H9 (cell line): ENCODE results near the gene TSSC4. TPM values are rescaled to one million over a fixed set of nuclear protein-coding genes. Genes with fewer than 3 reads are reported as not detected.

Experiments
- DNase-seq: peaks from one replicate; pipeline ENCODE4 v3.0.0-alpha.2; 2017
- H2AFZ ChIP-seq: one replicate; pipeline ENCODE4 v1.6.1; 2013; ENCODE audit warnings: mild to moderate bottlenecking, low read length, control low read depth, moderate library complexity
- H2AK5ac ChIP-seq: 2 replicates; pipeline ENCODE4 v1.6.1; 2013; ENCODE audit warnings: low read length, control low read depth, mixed read lengths; ENCODE audit not compliant: insufficient read length
- H2BK120ac ChIP-seq: one replicate; pipeline ENCODE4 v1.6.1; 2013; ENCODE audit warnings: low read depth, mild to moderate bottlenecking, low read length, control low read depth, inconsistent platforms; ENCODE audit not compliant: poor library complexity, severe bottlenecking
- H2BK12ac ChIP-seq: 2 replicates; pipeline ENCODE4 v1.6.1; 2013; ENCODE audit warnings: low read length, control low read depth, mixed read lengths, low read depth; ENCODE audit not compliant: insufficient read length
- H2BK15ac ChIP-seq: 2 replicates; pipeline ENCODE4 v1.6.1; 2013; ENCODE audit warnings: low read depth, low read length, control low read depth
- H2BK20ac ChIP-seq: one replicate; pipeline ENCODE4 v1.6.1; 2013; ENCODE audit warnings: low read depth, mild to moderate bottlenecking, low read length, control low read depth, inconsistent platforms; ENCODE audit not compliant: poor library complexity, severe bottlenecking
- H2BK5ac ChIP-seq: 2 replicates; pipeline ENCODE4 v1.6.1; 2013; ENCODE audit warnings: low read length, control low read depth, mixed read lengths; ENCODE audit not compliant: insufficient read length
- H3K14ac ChIP-seq: 2 replicates; pipeline ENCODE4 v1.6.1; 2013; ENCODE audit warnings: low read length, control low read depth; ENCODE audit not compliant: insufficient read depth
- H3K18ac ChIP-seq: 2 replicates; pipeline ENCODE4 v1.6.1; 2013; ENCODE audit warnings: low read depth, mild to moderate bottlenecking, mixed read lengths, low read length, control low read depth; ENCODE audit not compliant: insufficient read length
- H3K23ac ChIP-seq: 2 replicates; pipeline ENCODE4 v1.6.1; 2013; ENCODE audit warnings: low read length, control low read depth, mixed read lengths, low read depth; ENCODE audit not compliant: insufficient read length
- H3K23me2 ChIP-seq: 2 replicates; pipeline ENCODE4 v1.6.1; 2013; ENCODE audit warnings: low read depth, mild to moderate bottlenecking, mixed read lengths, low read length, control low read depth; ENCODE audit not compliant: insufficient read length, poor library complexity, severe bottlenecking
- H3K27ac ChIP-seq: 2 replicates; pipeline ENCODE4 v1.5.1; 2013; ENCODE audit warnings: low read length, control low read depth, mixed read lengths, low read depth; ENCODE audit not compliant: insufficient read length
- H3K27me3 ChIP-seq: 2 replicates; pipeline ENCODE4 v1.6.1; 2013; ENCODE audit warnings: low read length, control low read depth, inconsistent platforms; ENCODE audit not compliant: insufficient read depth
- H3K4ac ChIP-seq: 2 replicates; pipeline ENCODE4 v1.6.1; 2013; ENCODE audit warnings: low read depth, mild to moderate bottlenecking, control low read depth, inconsistent platforms, low read length, moderate library complexity
- H3K4me1 ChIP-seq: 2 replicates; pipeline ENCODE4 v1.6.1; 2013; ENCODE audit warnings: low read length, control low read depth, inconsistent platforms; ENCODE audit not compliant: insufficient read depth
- H3K4me2 ChIP-seq: 2 replicates; pipeline ENCODE4 v1.6.1; 2013; ENCODE audit warnings: low read length, control low read depth, mixed read lengths; ENCODE audit not compliant: insufficient read length, insufficient read depth
- H3K56ac ChIP-seq: 2 replicates; pipeline ENCODE4 v1.6.1; 2013; ENCODE audit warnings: low read depth, mild to moderate bottlenecking, mixed read lengths, low read length, control low read depth; ENCODE audit not compliant: insufficient read length
- H3K79me1 ChIP-seq: 2 replicates; pipeline ENCODE4 v1.6.1; 2013; ENCODE audit warnings: low read depth, mild to moderate bottlenecking, moderate library complexity, low read length, control low read depth, inconsistent platforms; ENCODE audit not compliant: insufficient read depth, poor library complexity, severe bottlenecking
- H3K79me2 ChIP-seq: 2 replicates; pipeline ENCODE4 v1.6.1; 2013; ENCODE audit warnings: low read length, control low read depth, inconsistent platforms; ENCODE audit not compliant: insufficient read depth
- H3K9ac ChIP-seq: 2 replicates; pipeline ENCODE4 v1.6.1; 2013; ENCODE audit warnings: low read length, control low read depth, mixed read lengths; ENCODE audit not compliant: insufficient read length; ENCODE audit errors: extremely low read depth
- H3K9me3 ChIP-seq: one replicate; pipeline ENCODE4 v1.6.1; 2013; ENCODE audit warnings: low read depth, low read length, inconsistent platforms; ENCODE audit not compliant: control insufficient read depth
- H3T11ph ChIP-seq: one replicate; pipeline ENCODE4 v1.6.1; 2013; ENCODE audit warnings: mild to moderate bottlenecking, low read length, control low read depth, inconsistent platforms
- H4K20me1 ChIP-seq: one replicate; pipeline ENCODE4 v1.6.1; 2013; ENCODE audit not compliant: control insufficient read depth, insufficient read length, insufficient read depth
- H4K5ac ChIP-seq: 2 replicates; pipeline ENCODE4 v1.6.1; 2013; ENCODE audit warnings: low read depth, mild to moderate bottlenecking, mixed read lengths, low read length, control low read depth; ENCODE audit not compliant: insufficient read length
- H4K8ac ChIP-seq: replicated peaks from 2 replicates; pipeline ENCODE4 v1.6.1; 2013; ENCODE audit warnings: low read length, control low read depth, mixed read lengths, low read depth; ENCODE audit not compliant: insufficient read length
- H4K91ac ChIP-seq: 2 replicates; pipeline ENCODE4 v1.6.1; 2013; ENCODE audit warnings: low read depth, mild to moderate bottlenecking, moderate library complexity, mixed read lengths, low read length, control low read depth; ENCODE audit not compliant: insufficient read length
- H3K27ac Mint-ChIP-seq, 3 experiments: 2 replicates in 2 of 3; 3 replicates in 1 of 3; pipeline ENCODE4 v1.8.0; 2020 to 2021; ENCODE audit warnings: mixed read lengths in 3 of 3, mild to moderate bottlenecking in 1 of 3, moderate library complexity in 1 of 3
- H3K27me3 Mint-ChIP-seq: 2 replicates; pipeline ENCODE4 v1.8.0; 2021; ENCODE audit warnings: low read depth, mild to moderate bottlenecking, moderate library complexity, mixed read lengths
- H3K36me3 Mint-ChIP-seq, 3 experiments: 2 replicates in 2 of 3; 3 replicates in 1 of 3; pipeline ENCODE4 v1.8.0; 2020 to 2021; ENCODE audit warnings: low read depth in 3 of 3, mixed read lengths in 3 of 3; ENCODE audit not compliant: insufficient read depth in 1 of 3
- H3K4me1 Mint-ChIP-seq, 2 experiments: 2 replicates each; pipeline ENCODE4 v1.8.0; 2020; ENCODE audit warnings: mixed read lengths in 2 of 2
- H3K4me3 Mint-ChIP-seq, 2 experiments: 2 replicates in 1 of 2; 3 replicates in 1 of 2; pipeline ENCODE4 v1.8.0; 2020 to 2021; ENCODE audit warnings: mild to moderate bottlenecking in 2 of 2, mixed read lengths in 2 of 2, moderate library complexity in 1 of 2
- H3K9me3 Mint-ChIP-seq, 2 experiments: 2 replicates in 1 of 2; 3 replicates in 1 of 2; pipeline ENCODE4 v1.8.0; 2020; ENCODE audit warnings: mild to moderate bottlenecking in 2 of 2, mixed read lengths in 2 of 2, moderate library complexity in 1 of 2
- WGBS: extraction: QIAGEN DNeasy Blood & Tissue Kit; methylation state at CpG from one replicate; pipeline ENCODE4 v1.1.7; 2013; ENCODE audit warnings: missing lambda C conversion rate, low lambda C conversion rate, mixed read lengths; ENCODE audit not compliant: insufficient read length; ENCODE audit errors: extremely low coverage; 5-methylcytosine and 5-hydroxymethylcytosine counted together
- total RNA-seq: library from RNA; stranded (reverse); gene quantifications from 2 replicates; pipeline ENCODE4 v1.2.1, GENCODE V29; 2021
- TF ChIP-seq, protein P1 (sequence below): fragments of 200-600 bp; sonication (generic); conservative IDR thresholded peaks from 3 replicates; pipeline ENCODE4 v1.8.0; 2021; ENCODE audit warnings: antibody characterized with exemption, mild to moderate bottlenecking

TSSC4 gene
- total RNA-seq, 1 experiment from 2014 or later = 51.0 TPM

DNA sequence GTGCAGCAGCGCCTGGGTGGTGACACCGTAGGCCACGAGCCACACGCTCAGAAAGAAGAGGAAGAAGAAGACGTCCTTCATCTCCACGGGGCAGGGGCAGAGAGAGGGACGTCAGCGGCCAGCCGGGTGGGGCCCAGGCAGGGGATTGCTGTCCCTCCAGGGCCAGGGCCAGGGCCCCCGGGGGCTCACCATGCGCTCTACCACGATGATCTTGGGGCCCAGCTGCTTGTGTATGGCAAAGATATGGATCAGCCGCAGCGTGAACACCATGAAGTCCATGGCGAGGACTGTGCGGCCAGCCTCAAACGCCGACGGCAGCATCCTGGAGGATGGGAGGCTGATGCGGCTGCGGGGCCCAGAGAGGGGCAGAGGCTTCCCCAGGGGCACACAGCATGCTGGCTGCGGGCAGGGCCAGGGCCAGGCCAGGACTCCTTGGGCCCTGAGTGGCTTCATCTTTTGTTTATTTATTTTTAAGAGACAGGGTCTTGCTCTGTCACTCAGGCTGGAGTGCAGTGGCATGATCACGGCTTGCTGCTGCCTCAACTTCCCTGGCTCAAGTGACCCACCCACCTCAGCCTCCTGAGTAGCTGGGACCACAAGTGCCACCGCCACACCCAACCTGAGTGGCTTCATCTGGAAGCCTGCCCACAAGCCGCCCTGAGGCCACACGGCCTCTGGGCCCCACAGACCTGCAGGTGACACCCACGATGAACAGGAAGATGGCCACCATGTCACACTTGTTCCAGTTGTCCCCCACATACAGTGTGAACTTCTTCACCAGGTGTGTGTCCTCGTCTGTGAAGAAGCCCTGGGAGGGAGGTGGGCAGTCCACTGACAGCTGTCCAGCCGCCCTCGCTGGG, 11.1 kb downstream of the TSSC4 start:
- Histone ChIP-seq H2AFZ (no peak overlapping the region), H4K8ac (no peak overlapping the region), H3K4ac (no peak overlapping the region), H3K27me3 (no peaks in the 10 kb centered on the region), H3T11ph (no peak overlapping the region), H3K9ac (no peak overlapping the region), H4K5ac (no peak overlapping the region), H3K4me1 (no peaks in the 10 kb centered on the region), H4K91ac (no peak overlapping the region), H2BK5ac (no peak overlapping the region), H3K9me3 (no peaks in the 10 kb centered on the region), H3K23me2 (no peaks in the 10 kb centered on the region), H3K18ac (no peak overlapping the region), H2AK5ac (no peak overlapping the region), H3K4me2 (no peak overlapping the region), H3K14ac (no peak overlapping the region), H3K79me1 (no peaks in the 10 kb centered on the region), H3K79me2 (no peaks in the 10 kb centered on the region), H2BK15ac (no peak overlapping the region), H2BK12ac (no peak overlapping the region), H4K20me1 (no peaks in the 10 kb centered on the region), H2BK120ac (no peak overlapping the region), H2BK20ac (no peak overlapping the region), H3K56ac (no peak overlapping the region), H3K23ac (no peak overlapping the region), H3K27ac (no peak overlapping the region)
- no peak overlapping the region for H3K27ac Mint-ChIP-seq
- no peak overlapping the region for H3K4me3 Mint-ChIP-seq
- TF ChIP-seq, protein P1, sequence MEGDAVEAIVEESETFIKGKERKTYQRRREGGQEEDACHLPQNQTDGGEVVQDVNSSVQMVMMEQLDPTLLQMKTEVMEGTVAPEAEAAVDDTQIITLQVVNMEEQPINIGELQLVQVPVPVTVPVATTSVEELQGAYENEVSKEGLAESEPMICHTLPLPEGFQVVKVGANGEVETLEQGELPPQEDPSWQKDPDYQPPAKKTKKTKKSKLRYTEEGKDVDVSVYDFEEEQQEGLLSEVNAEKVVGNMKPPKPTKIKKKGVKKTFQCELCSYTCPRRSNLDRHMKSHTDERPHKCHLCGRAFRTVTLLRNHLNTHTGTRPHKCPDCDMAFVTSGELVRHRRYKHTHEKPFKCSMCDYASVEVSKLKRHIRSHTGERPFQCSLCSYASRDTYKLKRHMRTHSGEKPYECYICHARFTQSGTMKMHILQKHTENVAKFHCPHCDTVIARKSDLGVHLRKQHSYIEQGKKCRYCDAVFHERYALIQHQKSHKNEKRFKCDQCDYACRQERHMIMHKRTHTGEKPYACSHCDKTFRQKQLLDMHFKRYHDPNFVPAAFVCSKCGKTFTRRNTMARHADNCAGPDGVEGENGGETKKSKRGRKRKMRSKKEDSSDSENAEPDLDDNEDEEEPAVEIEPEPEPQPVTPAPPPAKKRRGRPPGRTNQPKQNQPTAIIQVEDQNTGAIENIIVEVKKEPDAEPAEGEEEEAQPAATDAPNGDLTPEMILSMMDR = no peak
- H3K9me3 Mint-ChIP-seq = no peaks in the 10 kb centered on the region; a peak in 1 of 5 replicates
- whole genome bisulfite sequencing = no CpG with 5 or more reads among the region's 30 CpGs
- no peaks in the 10 kb centered on the region for H3K4me1 Mint-ChIP-seq
- H3K27me3 Mint-ChIP-seq = peaks cover 11% of the 10 kb centered on the region
- DNase-seq = no peak
- no peaks in the 10 kb centered on the region for H3K36me3 Mint-ChIP-seq
